Measurements from ENCODE around the gene LRRTM4. TPM values are rescaled to one million over a fixed set of nuclear protein-coding genes. Genes with fewer than 3 reads are reported as not detected.

Gene LRRTM4
- polyA plus RNA-seq, 1 experiment, result not detected

- H3K4me3 ChIP-seq (ENCODE audit: low read depth, low read length), result no peak overlapping the region
- H3K27me3 ChIP-seq (ENCODE audit: control insufficient read depth, insufficient read depth, low read length), result no peaks in the 10 kb centered on the region
- TF ChIP-seq CTCF (IDR thresholded peaks at IDR 0.05; ENCODE audit: insufficient read depth, low read depth, low read length), result no peak
- no peak for DNase-seq (ENCODE audit: low read depth)
- CTCF ChIA-PET, result no interaction called here
- no peaks in the 10 kb centered on the region for H3K36me3 ChIP-seq (ENCODE audit: control insufficient read depth, insufficient read depth, low read length)
- POLR2A ChIA-PET, result no interaction called here
Observed at GRCh38 chr2:77108915-77109314, 413.3 kb downstream of the LRRTM4 start.

DNA sequence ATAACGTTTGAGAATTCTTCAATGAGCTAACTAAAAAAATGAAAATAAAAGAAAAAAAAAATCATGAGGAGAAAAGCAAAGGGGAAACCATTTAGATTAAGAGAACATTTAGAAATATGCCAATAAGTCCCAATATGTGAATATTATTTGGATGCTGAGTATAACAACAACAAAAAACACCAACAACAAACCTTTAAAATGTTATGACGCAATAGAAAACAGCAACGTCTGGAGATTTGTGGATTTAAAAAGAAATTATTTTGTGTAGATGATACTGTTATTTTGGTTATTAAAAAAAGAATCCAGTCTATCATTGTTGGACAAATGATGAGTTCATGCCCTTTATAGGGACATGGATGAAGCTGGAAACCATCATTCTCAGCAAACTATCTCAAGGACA, 417.2 kb downstream of the LRRTM4 start:
- no peak overlapping the region for H3K4me3 ChIP-seq (ENCODE audit: low read depth, low read length)
- H3K36me3 ChIP-seq (ENCODE audit: control insufficient read depth, insufficient read depth, low read length), result no peaks in the 10 kb centered on the region
- TF ChIP-seq CTCF (IDR thresholded peaks at IDR 0.05; ENCODE audit: insufficient read depth, low read depth, low read length), result no peak
- POLR2A ChIA-PET, result no interaction called here
- CTCF ChIA-PET, result no interaction called here
- no peak for DNase-seq (ENCODE audit: low read depth)
- no peaks in the 10 kb centered on the region for H3K27me3 ChIP-seq (ENCODE audit: control insufficient read depth, insufficient read depth, low read length)

DNA sequence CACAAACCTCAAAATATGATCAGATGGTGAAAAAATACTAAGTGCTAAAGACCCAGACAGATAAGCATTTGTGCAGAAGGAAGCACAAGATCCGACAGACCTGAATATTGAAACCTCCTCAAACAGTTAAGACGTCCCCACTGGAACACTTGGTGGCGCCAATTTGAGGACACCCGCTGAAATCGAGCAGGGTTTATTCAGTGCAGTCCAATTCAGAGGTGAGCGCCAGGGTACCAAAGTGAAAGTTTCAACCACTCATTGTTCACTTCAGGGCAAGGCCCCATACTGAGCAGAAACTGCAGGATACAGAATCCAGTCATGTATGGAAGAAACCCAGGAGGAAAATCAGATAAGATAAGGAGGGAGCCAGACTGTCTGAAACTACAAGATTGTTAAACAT, 417.6 kb downstream of the LRRTM4 start:
- CTCF ChIA-PET, result no interaction called here
- no peak for TF ChIP-seq CTCF (IDR thresholded peaks at IDR 0.05; ENCODE audit: insufficient read depth, low read depth, low read length)
- DNase-seq (ENCODE audit: low read depth), result no peak

DNA sequence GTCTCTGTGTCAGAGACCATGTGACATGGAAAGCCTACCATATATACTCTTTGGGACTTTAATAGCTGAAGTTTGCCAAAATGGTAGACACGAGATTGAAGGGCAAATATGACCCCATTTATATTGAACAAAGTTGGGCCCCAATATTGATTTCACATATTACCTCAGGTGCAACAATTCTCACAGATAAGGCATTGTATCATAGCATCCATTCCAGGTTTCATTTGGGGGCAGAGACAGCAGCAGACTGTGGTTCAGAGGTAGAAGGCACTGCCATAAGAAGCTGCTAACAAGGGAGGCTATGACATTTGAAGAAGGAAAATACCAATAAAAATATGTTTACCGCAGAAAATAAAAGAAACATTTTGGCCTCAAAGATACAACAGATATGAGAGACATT, 419.2 kb downstream of the LRRTM4 start:
- POLR2A ChIA-PET, result no interaction called here
- DNase-seq (ENCODE audit: low read depth), result no peak
- no peak for TF ChIP-seq CTCF (IDR thresholded peaks at IDR 0.05; ENCODE audit: insufficient read depth, low read depth, low read length)
- H3K27me3 ChIP-seq (ENCODE audit: control insufficient read depth, insufficient read depth, low read length), result no peaks in the 10 kb centered on the region
- no peaks in the 10 kb centered on the region for H3K36me3 ChIP-seq (ENCODE audit: control insufficient read depth, insufficient read depth, low read length)
- H3K4me3 ChIP-seq (ENCODE audit: low read depth, low read length), result no peak overlapping the region
- CTCF ChIA-PET, result no interaction called here

More for the DNA sequence above, 417.6 kb downstream of the LRRTM4 start:
- H3K36me3 ChIP-seq (ENCODE audit: control insufficient read depth, insufficient read depth, low read length), result no peaks in the 10 kb centered on the region
- H3K4me3 ChIP-seq (ENCODE audit: low read depth, low read length), result no peak overlapping the region
- H3K27me3 ChIP-seq (ENCODE audit: control insufficient read depth, insufficient read depth, low read length), result no peaks in the 10 kb centered on the region
- POLR2A ChIA-PET, result no interaction called here

DNA sequence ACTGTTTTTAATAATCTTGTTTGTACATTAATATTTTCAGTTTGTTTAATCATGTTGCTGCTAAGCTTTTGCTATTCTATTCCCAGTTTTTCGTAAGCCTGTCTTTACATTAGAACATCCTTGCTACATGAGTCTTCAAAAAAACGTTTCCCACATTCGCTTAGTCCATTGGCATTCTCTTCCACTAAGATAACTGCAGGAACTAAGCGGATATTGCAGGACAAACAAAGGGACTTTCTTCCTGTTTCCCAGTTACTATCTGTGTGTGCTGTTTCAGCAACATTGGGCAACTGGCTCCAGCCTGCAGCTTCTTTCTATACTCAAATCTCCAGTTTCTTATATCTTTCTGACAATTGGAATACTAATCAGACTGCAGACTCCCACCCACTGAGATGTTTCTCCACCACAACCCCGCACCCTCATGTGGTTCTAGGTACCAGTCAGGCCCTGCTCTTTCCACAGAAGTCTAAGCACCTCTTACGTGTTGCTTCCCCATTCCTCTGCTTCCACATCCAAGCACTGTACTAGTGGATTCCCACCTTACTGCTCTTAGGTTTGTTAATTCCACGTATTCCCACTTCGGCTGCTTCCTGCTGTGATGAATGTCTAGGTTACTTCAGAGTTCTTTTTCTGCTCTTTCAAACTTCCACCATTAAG, 420.3 kb downstream of the LRRTM4 start:
- no peak overlapping the region for H3K4me3 ChIP-seq (ENCODE audit: low read depth, low read length)
- ChIA-PET POLR2A (no interaction called here), CTCF (no interaction called here)
- no peak for TF ChIP-seq CTCF (IDR thresholded peaks at IDR 0.05; ENCODE audit: insufficient read depth, low read depth, low read length)
- DNase-seq (ENCODE audit: low read depth), result no peak
- H3K36me3 ChIP-seq (ENCODE audit: control insufficient read depth, insufficient read depth, low read length), result no peaks in the 10 kb centered on the region
- H3K27me3 ChIP-seq (ENCODE audit: control insufficient read depth, insufficient read depth, low read length), result no peaks in the 10 kb centered on the region

All from BJ (cell line).